OCI-LY1 (cell line): ENCODE data around the gene CCNYL1.

Experiments
- H2AFZ ChIP-seq: fragments of 200-600 bp; sonication (generic), shearing (Covaris generic); 2 replicates; pipeline ENCODE4 v1.6.0; 2014; ENCODE audit warnings: antibody characterized with exemption, mild to moderate bottlenecking, low read length
- H3F3A ChIP-seq: fragments of 200-600 bp; sonication (generic), shearing (Covaris generic); 2 replicates; pipeline ENCODE4 v1.6.0; 2014; ENCODE audit warnings: mild to moderate bottlenecking, antibody characterized with exemption, low read length, moderate library complexity; ENCODE audit not compliant: insufficient read depth
- H3K27ac ChIP-seq: fragments of 200-600 bp; sonication (generic); 2 replicates; pipeline ENCODE4 v1.5.1; 2014; ENCODE audit warnings: low read length, mixed run types, mild to moderate bottlenecking, low read depth; ENCODE audit not compliant: poor library complexity, severe bottlenecking
- H3K27me3 ChIP-seq: fragments of 200-600 bp; sonication (generic); 2 replicates; pipeline ENCODE4 v1.6.0; 2014; ENCODE audit warnings: antibody characterized with exemption, mild to moderate bottlenecking, low read length, moderate library complexity; ENCODE audit not compliant: insufficient read depth
- H3K36me3 ChIP-seq: fragments of 200-600 bp; sonication (generic); 2 replicates; pipeline ENCODE4 v1.6.1; 2014; ENCODE audit warnings: mild to moderate bottlenecking, antibody characterized with exemption, low read length, moderate library complexity, mixed read lengths; ENCODE audit not compliant: insufficient read depth
- H3K4me1 ChIP-seq: fragments of 200-600 bp; sonication (generic); 2 replicates; pipeline ENCODE4 v1.5.1; 2014; ENCODE audit warnings: mild to moderate bottlenecking, low read length, moderate library complexity; ENCODE audit not compliant: insufficient read depth, severe bottlenecking
- H3K4me2 ChIP-seq: fragments of 200-600 bp; sonication (generic), shearing (Covaris generic); 2 replicates; pipeline ENCODE4 v1.6.1; 2014; ENCODE audit warnings: low read length
- H3K4me3 ChIP-seq: fragments of 200-600 bp; sonication (generic); 2 replicates; pipeline ENCODE4 v1.5.1; 2014; ENCODE audit warnings: low read length, low read depth, mild to moderate bottlenecking, mixed read lengths; ENCODE audit not compliant: poor library complexity, severe bottlenecking
- H3K79me2 ChIP-seq: fragments of 200-600 bp; shearing (Covaris generic); 2 replicates; pipeline ENCODE4 v1.6.1; 2016; ENCODE audit warnings: mixed run types, low read length, mixed read lengths; ENCODE audit not compliant: insufficient read depth
- H3K9ac ChIP-seq: fragments of 200-600 bp; sonication (generic), shearing (Covaris generic); 2 replicates; pipeline ENCODE4 v1.6.1; 2014; ENCODE audit warnings: mild to moderate bottlenecking, low read length, mixed read lengths
- H3K9me2 ChIP-seq: fragments of 200-600 bp; sonication (generic), shearing (Covaris generic); 2 replicates; pipeline ENCODE4 v1.6.1; 2014; ENCODE audit warnings: low read depth, mild to moderate bottlenecking, low read length, mixed read lengths
- H3K9me3 ChIP-seq: fragments of 200-600 bp; shearing (Covaris generic); 2 replicates; pipeline ENCODE4 v1.6.1; 2014; ENCODE audit warnings: low read length, mixed read lengths
- H4K20me1 ChIP-seq: fragments of 200-600 bp; sonication (generic), shearing (Covaris generic); 2 replicates; pipeline ENCODE4 v1.6.0; 2016; ENCODE audit warnings: mild to moderate bottlenecking, low read length; ENCODE audit not compliant: insufficient read depth
- EZH2 ChIP-seq: fragments of 200-600 bp; sonication (generic), shearing (Covaris generic); IDR thresholded peaks from 2 replicates; pipeline ENCODE4 v1.8.0; 2017; ENCODE audit warnings: borderline replicate concordance, mixed run types, mild to moderate bottlenecking, antibody characterized with exemption, low read length, moderate library complexity, mixed read lengths
- TF ChIP-seq, protein P1 (sequence below): fragments of 200-600 bp; sonication (generic), shearing (Covaris generic); IDR thresholded peaks from 2 replicates; pipeline ENCODE4 v1.5.1; 2017; ENCODE audit warnings: mild to moderate bottlenecking, antibody characterized with exemption, low read length, moderate library complexity, mixed read lengths

Gene CCNYL1

DNA sequence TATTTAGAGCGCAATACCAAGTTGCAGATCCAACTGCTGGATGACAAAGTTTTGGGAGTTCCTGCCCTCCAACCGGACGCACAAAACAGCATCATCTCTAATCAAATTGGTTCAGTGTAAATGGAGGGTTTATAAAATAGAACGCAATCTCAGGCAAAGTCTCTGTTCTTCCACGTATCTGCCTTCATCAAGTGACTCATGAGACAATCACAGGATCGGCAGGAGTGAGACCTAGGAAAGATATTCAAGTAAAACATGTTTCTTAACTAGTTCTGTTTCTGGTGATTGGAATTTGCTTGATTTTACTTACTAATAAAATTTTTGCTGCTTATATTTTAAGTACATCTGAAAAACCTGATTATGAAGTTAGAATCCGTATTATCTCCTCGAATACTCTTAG lies 50.7 kb downstream of the CCNYL1 start:
- Histone ChIP-seq H4K20me1 (no peaks in the 10 kb centered on the region), H3K27me3 (no peaks in the 10 kb centered on the region), H3K9ac (no peak overlapping the region), H3K9me2 (no peaks in the 10 kb centered on the region), H3K4me2 (no peak overlapping the region), H3K4me1 (peaks cover 11% of the 10 kb centered on the region), H3F3A (no peaks in the 10 kb centered on the region), H3K4me3 (no peak overlapping the region), H3K79me2 (no peaks in the 10 kb centered on the region), H3K27ac (no peak overlapping the region), H2AFZ (no peak overlapping the region), H3K36me3 (no peaks in the 10 kb centered on the region), H3K9me3 (no peaks in the 10 kb centered on the region)
- TF ChIP-seq EZH2, result no peak
- TF ChIP-seq, protein P1, sequence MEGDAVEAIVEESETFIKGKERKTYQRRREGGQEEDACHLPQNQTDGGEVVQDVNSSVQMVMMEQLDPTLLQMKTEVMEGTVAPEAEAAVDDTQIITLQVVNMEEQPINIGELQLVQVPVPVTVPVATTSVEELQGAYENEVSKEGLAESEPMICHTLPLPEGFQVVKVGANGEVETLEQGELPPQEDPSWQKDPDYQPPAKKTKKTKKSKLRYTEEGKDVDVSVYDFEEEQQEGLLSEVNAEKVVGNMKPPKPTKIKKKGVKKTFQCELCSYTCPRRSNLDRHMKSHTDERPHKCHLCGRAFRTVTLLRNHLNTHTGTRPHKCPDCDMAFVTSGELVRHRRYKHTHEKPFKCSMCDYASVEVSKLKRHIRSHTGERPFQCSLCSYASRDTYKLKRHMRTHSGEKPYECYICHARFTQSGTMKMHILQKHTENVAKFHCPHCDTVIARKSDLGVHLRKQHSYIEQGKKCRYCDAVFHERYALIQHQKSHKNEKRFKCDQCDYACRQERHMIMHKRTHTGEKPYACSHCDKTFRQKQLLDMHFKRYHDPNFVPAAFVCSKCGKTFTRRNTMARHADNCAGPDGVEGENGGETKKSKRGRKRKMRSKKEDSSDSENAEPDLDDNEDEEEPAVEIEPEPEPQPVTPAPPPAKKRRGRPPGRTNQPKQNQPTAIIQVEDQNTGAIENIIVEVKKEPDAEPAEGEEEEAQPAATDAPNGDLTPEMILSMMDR, result no peak

GRCh38 chr2:207763303-207763917 lies 52.0 kb downstream of the CCNYL1 start:
- no peaks in the 10 kb centered on the region for H3K9me2 ChIP-seq
- no peak overlapping the region for H3K4me3 ChIP-seq
- no peaks in the 10 kb centered on the region for H3K79me2 ChIP-seq
- H3K4me1 ChIP-seq, result peaks cover 23% of the 10 kb centered on the region
- H3K9ac ChIP-seq, result no peak overlapping the region
- H3K4me2 ChIP-seq, result no peak overlapping the region
- H3F3A ChIP-seq, result no peaks in the 10 kb centered on the region
- no peaks in the 10 kb centered on the region for H3K36me3 ChIP-seq
- no peak overlapping the region for H2AFZ ChIP-seq
- no peaks in the 10 kb centered on the region for H4K20me1 ChIP-seq
- no peaks in the 10 kb centered on the region for H3K9me3 ChIP-seq
- TF ChIP-seq EZH2, result no peak
- TF ChIP-seq, protein P1, result no peak
- H3K27me3 ChIP-seq, result no peaks in the 10 kb centered on the region; the same call in 1 of the 2 replicates
- H3K27ac ChIP-seq, result no peak overlapping the region

- Histone ChIP-seq H3K9me3 (no peaks in the 10 kb centered on the region), H3K79me2 (no peaks in the 10 kb centered on the region), H3K4me2 (no peak overlapping the region), H3K4me1 (peaks cover 31% of the 10 kb centered on the region), H3K27me3 (no peaks in the 10 kb centered on the region; the same call in 1 of the 2 replicates), H4K20me1 (no peaks in the 10 kb centered on the region), H3K9ac (no peak overlapping the region), H3F3A (no peaks in the 10 kb centered on the region), H3K9me2 (no peaks in the 10 kb centered on the region), H3K27ac (no peak overlapping the region), H3K4me3 (no peak overlapping the region), H3K36me3 (no peaks in the 10 kb centered on the region), H2AFZ (no peak overlapping the region)
- TF ChIP-seq EZH2, result no peak
- TF ChIP-seq, protein P1, result no peak
Measured at GRCh38 chr2:207764096-207764630, 52.7 kb downstream of the CCNYL1 start.
